HFF-Myc (cell line): ENCODE measurements around the gene MED15.
"Not testable (repeated sequence)": the region's sequence is repeated elsewhere in the genome, so short reads cannot be mapped to it uniquely, and the experiment has no call there.

Experiments used
- DNase-seq: peaks from one replicate; pipeline ENCODE4 v3.0.0-alpha.2; 2011; ENCODE audit warnings: low read depth; ENCODE audit errors: extremely low read depth
- H3K4me3 ChIP-seq: replicated peaks from 2 replicates; pipeline ENCODE4 v1.5.1; 2011; ENCODE audit warnings: low read depth, mild to moderate bottlenecking, control low read depth, low read length
- TF ChIP-seq, protein P1 (sequence below): IDR thresholded peaks from 2 replicates; pipeline ENCODE4 v1.5.1; 2012; ENCODE audit warnings: mild to moderate bottlenecking, low read depth, low read length, control low read depth; ENCODE audit errors: missing control alignments

The MED15 gene

DNA sequence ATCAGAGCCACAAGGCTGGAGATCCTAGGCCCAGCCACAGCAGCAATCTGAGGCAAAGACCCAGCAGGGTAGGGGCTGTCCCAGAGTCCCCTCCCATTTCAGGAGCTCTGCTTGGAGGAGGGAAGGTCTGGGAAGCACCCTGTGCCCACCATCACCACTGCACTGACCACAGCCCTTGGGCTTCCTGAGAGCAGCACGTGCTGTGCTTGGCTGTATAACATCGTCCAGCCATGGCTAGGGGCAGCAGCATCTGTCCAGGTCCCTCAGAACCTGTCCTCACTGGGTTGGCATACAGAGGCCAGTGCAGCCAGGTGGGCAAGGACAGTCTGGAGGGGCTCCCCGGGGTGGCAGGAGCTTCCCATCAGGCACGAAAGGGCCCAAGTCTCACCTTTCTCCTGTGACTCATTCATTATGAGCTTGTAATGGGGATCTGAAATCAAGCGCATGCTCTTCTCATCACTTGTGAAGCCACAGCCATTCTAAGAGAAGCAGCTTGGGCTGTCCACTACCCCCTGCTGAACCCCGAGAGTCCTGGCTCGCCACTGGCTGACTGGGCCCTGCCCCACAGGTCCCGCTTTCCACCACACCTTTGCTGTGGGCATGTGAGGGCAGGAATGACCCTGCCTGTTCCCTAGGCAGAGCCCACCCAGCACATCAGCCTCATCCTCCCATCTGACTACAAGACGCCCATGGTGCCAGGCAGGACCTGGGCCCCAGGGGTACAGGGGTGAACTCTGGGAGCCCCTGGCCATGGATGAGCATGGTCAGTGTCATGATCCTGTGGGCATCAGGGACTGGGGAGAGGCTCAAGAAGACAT is 83.3 kb downstream of the MED15 start:
- DNase-seq = no peak
- TF ChIP-seq, protein P1, sequence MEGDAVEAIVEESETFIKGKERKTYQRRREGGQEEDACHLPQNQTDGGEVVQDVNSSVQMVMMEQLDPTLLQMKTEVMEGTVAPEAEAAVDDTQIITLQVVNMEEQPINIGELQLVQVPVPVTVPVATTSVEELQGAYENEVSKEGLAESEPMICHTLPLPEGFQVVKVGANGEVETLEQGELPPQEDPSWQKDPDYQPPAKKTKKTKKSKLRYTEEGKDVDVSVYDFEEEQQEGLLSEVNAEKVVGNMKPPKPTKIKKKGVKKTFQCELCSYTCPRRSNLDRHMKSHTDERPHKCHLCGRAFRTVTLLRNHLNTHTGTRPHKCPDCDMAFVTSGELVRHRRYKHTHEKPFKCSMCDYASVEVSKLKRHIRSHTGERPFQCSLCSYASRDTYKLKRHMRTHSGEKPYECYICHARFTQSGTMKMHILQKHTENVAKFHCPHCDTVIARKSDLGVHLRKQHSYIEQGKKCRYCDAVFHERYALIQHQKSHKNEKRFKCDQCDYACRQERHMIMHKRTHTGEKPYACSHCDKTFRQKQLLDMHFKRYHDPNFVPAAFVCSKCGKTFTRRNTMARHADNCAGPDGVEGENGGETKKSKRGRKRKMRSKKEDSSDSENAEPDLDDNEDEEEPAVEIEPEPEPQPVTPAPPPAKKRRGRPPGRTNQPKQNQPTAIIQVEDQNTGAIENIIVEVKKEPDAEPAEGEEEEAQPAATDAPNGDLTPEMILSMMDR = no peak
- no peak overlapping the region for H3K4me3 ChIP-seq

DNA sequence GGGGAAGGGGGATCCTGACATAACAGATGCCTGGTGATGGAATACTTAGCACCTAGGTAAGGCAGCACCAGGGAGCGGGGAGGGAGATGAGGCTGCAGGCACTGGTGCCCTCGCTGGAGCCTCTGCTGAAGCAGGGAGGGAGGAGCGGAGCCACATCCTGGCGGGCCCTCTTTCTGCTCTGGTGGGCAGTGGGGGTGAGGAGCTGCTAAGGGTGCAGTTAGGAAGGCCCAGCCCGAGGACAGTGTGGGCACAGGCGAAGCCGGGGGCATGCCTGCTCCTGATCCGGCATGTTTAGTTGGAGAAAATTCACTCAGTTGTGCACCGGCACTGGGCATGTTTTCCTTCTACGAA is 83.9 kb downstream of the MED15 start:
- TF ChIP-seq, protein P1 = no peak
- no peak for DNase-seq

DNA sequence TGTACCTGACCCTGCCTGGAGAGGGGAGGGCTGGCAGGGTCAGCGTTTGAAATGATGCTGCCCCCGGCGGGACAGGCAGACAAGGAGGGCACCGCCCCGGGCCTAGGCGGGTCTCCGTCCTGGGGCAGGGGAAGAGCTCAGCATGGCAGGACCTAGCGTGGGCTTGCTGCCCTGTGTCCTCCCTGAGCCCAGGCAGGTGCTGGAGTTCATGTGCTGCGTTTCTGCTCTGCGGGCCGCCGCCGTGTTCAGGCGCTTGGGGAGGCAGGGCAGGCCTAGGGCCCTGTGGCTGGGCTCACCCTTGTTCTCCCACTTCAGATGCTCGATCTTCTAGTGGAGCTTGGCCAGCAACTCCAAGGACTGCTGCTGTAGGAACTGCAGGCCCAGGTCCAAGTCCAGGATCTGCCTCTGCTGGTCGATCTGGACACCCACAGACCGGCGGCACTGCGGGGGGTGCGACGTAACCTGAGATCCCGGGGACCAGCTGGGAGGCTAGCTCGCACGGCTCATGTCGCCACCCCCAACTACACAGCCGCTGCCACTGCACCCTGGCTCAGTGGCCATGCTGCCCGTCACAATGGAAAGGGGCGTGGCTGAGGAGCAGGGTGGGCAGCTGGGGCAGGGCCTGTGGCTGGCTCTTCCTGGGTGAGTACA is 84.4 kb downstream of the MED15 start:
- TF ChIP-seq, protein P1 = no peak
- no peak for DNase-seq
- H3K4me3 ChIP-seq = no peak overlapping the region

More for the DNA sequence above, 83.9 kb downstream of the MED15 start:
- no peak overlapping the region for H3K4me3 ChIP-seq

DNA sequence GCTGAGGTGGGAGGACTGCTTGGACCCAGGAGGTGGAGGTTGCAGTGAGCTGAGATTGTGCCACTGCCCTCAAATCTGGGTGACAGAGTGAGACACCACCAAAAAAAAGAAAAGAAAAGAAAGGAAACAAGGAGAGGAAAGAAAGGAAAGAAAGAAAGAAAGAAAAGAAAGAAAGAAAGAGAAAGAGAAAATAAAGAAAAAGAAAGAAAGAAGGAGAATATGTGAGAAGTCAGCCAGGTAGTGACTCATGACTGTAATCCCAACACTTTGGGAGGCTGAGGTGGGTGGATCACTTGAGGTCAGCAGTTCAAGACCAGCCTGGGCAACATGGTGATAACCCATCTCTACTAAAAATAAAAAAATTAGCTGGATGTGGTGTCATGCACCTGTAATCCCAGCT is 86.6 kb downstream of the MED15 start:
- H3K4me3 ChIP-seq, DNase-seq: not testable (repeated sequence)

DNA sequence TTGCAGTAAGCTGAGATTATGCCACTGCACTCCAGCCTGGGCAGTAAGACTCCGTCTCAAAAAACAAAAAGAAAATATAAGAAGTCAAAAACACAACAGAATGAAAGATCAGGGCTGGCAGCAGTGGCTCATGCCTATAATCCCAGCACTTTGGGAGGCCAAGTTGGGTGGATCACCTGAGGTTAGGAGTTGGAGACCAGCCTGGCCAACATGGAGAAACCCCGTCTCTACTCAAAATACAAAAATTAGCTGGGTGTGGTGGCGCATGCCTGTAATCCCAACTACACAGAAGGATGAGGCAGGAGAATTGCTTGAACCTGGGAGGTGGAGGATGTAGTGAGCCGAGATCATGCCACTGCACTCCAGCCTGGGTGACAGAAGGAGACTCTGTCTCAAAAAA is 87.1 kb downstream of the MED15 start:
- H3K4me3 ChIP-seq, DNase-seq: not testable (repeated sequence)

DNA sequence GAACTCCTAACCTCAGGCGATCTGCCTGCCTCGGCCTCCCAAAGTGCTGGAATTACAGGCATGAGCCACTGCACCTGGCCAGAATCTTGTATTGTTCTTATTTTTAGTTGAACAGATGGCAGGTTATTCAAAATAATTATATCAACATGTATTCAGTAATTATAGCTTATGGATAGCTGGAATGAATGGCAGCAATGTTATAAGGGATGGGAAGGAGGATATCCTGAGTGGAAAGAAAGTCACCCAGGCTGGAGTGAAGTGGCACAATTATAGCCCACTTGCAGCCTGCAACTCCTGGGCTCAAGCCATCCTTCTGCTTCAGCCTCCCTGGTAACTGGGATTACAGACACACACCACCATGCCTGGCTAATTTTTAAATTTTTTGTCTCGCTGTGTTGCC is 88.1 kb downstream of the MED15 start:
- TF ChIP-seq, protein P1 = no peak
- no peak overlapping the region for H3K4me3 ChIP-seq
- DNase-seq = no peak

DNA sequence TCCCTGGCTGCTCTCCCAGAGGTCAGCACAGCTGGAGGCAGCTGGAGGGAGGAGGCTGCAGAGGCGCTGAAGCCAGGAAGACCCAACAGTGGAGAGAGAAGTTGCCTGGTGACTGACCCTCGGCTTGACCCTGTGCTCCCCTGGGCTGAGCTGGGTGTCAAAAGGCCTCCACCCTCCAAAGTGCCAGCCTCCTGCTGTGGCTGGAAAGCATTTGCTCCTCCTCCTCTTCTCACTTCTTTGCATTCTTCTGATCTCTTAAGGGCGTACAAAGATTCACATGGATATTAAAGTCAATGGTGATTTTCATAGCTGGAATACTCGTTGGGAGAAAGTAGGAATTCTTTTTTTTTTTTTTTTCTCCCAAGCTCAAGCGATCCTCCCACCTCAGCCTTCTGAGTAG is 91.7 kb downstream of the MED15 start:
- no peak overlapping the region for H3K4me3 ChIP-seq

More for the DNA sequence above, 91.7 kb downstream of the MED15 start:
- TF ChIP-seq, protein P1 = no peak
- DNase-seq = no peak
